Keratinocyte (primary cell): Measurements from ENCODE around the gene IL6R. TPM values are rescaled to one million over a fixed set of nuclear protein-coding genes. Genes with fewer than 3 reads are reported as not detected.

Experiments used
- DNase-seq: peaks from one replicate; pipeline ENCODE4 v3.0.0-alpha.2; 2011; ENCODE audit warnings: low read depth, missing footprints, low spot score
- FAIRE-seq: peaks from 2 replicates; lab custom pipeline; 2011; peaks lifted over from hg19 to GRCh38; lab: Jason Lieb, UNC
- H2AFZ ChIP-seq: 2 replicates; pipeline ENCODE4 v1.6.0; 2012; ENCODE audit warnings: low read length, control low read depth, inconsistent platforms; ENCODE audit not compliant: control insufficient read depth
- H3K27ac ChIP-seq: 2 replicates; pipeline ENCODE4 v1.5.1; 2011; ENCODE audit warnings: low read length; ENCODE audit not compliant: control insufficient read depth, insufficient read depth
- H3K27me3 ChIP-seq: 3 replicates; pipeline ENCODE4 v1.6.0; 2011; ENCODE audit warnings: low read length; ENCODE audit not compliant: control insufficient read depth, insufficient read depth; ENCODE audit errors: extremely low read depth
- H3K36me3 ChIP-seq, 2 experiments: 2 replicates in 1 of 2; 3 replicates in 1 of 2; pipeline ENCODE4 v1.5.1; 2011; ENCODE audit warnings: low read length in 2 of 2, mild to moderate bottlenecking in 1 of 2; ENCODE audit not compliant: control insufficient read depth in 2 of 2, insufficient read depth in 2 of 2; ENCODE audit errors: extremely low read depth in 1 of 2
- H3K4me1 ChIP-seq: 3 replicates; pipeline ENCODE4 v1.5.1; 2011; ENCODE audit warnings: low read length; ENCODE audit not compliant: control insufficient read depth, insufficient read depth; ENCODE audit errors: extremely low read depth
- H3K4me2 ChIP-seq: 3 replicates; pipeline ENCODE4 v1.6.0; 2011; ENCODE audit warnings: low read depth, low read length; ENCODE audit not compliant: control insufficient read depth, insufficient read depth; ENCODE audit errors: extremely low read depth
- H3K4me3 ChIP-seq, 3 experiments: fragments of 200-600 bp in 1 of 3; sonication (generic) in 1 of 3; 2 replicates in 2 of 3; 3 replicates in 1 of 3; pipeline ENCODE4 v1.5.1; 2011 to 2016; ENCODE audit warnings: low read length in 3 of 3, mild to moderate bottlenecking in 3 of 3, control low read depth in 2 of 3, inconsistent platforms in 1 of 3, low read depth in 1 of 3, mixed read lengths in 1 of 3, mixed run types in 1 of 3, moderate library complexity in 1 of 3; ENCODE audit not compliant: control insufficient read depth in 2 of 3, insufficient read depth in 2 of 3; ENCODE audit errors: extremely low read depth in 1 of 3
- H3K79me2 ChIP-seq: 2 replicates; pipeline ENCODE4 v1.6.0; 2012; ENCODE audit warnings: low read length; ENCODE audit not compliant: control insufficient read depth, insufficient read depth
- H3K9ac ChIP-seq: 3 replicates; pipeline ENCODE4 v1.6.0; 2011; ENCODE audit warnings: low read length; ENCODE audit not compliant: control insufficient read depth, insufficient read depth; ENCODE audit errors: extremely low read depth
- H3K9me1 ChIP-seq: 3 replicates; pipeline ENCODE4 v1.6.0; 2011; ENCODE audit warnings: low read length; ENCODE audit not compliant: control insufficient read depth, insufficient read depth; ENCODE audit errors: extremely low read depth
- H3K9me3 ChIP-seq: 2 replicates; pipeline ENCODE4 v1.5.1; 2012; ENCODE audit warnings: low read depth, low read length; ENCODE audit not compliant: control insufficient read depth
- H4K20me1 ChIP-seq: 3 replicates; pipeline ENCODE4 v1.6.0; 2011; ENCODE audit warnings: low read length; ENCODE audit not compliant: control insufficient read depth, insufficient read depth; ENCODE audit errors: extremely low read depth
- CTCF ChIP-seq, 3 experiments: IDR thresholded peaks in 1 of 3; conservative IDR thresholded peaks in 1 of 3; optimal IDR thresholded peaks in 1 of 3; 2 replicates in 2 of 3; 3 replicates in 1 of 3; pipeline versions ENCODE3 to v1.5.1; 2011; ENCODE audit warnings: low read length in 3 of 3, mild to moderate bottlenecking in 3 of 3, moderate library complexity in 2 of 3, control low read depth in 1 of 3, inconsistent platforms in 1 of 3; ENCODE audit not compliant: insufficient read depth in 2 of 3; ENCODE audit errors: extremely low read depth in 1 of 3
- EZH2 ChIP-seq: IDR thresholded peaks from one replicate; pipeline ENCODE4 v1.6.1; 2012; ENCODE audit warnings: inconsistent platforms, mild to moderate bottlenecking, low read length, moderate library complexity
- dilution Hi-C: fragments of 300-500 bp; cut with MboI; formaldehyde crosslinking; loops from one replicate; pipeline ENCODE4 v1.7.0; 2020; ENCODE audit warnings: low sequenced_read_pairs; ENCODE audit not compliant: extremely low pct_ligation_motif_present
- polyA plus RNA-seq, 5 experiments: library from polyadenylated mRNA; depleted of rRNA in 3 of 5; stranded (reverse) in 3 of 5; stranded (forward) in 1 of 5; unstranded in 1 of 5; fragments of >200 nt; gene quantifications; 1 replicate in 1 of 5; 2 replicates in 3 of 5; 3 replicates in 1 of 5; pipeline versions ENCODE4 v1.2.1 to v1.2.3, GENCODE V29; 2011 to 2012; ENCODE audit warnings: missing spikeins in 2 of 5, low read depth in 1 of 5, low replicate concordance in 1 of 5

Gene IL6R
- polyA plus RNA-seq, 1 donor (not counting 4 experiments of a cell fraction or from before 2014, with no cell fraction given) = 12.6 TPM

- FAIRE-seq = no peak
- H3K79me2 ChIP-seq = no peaks in the 10 kb centered on the region
- H3K9me1 ChIP-seq = no peaks in the 10 kb centered on the region
- H3K36me3 ChIP-seq = no peaks in the 10 kb centered on the region
- no peak overlapping the region for H3K9ac ChIP-seq
- dilution Hi-C loops = no loop called here
- no peak overlapping the region for H2AFZ ChIP-seq
- H3K27ac ChIP-seq = no peak overlapping the region
- no peak overlapping the region for H3K4me3 ChIP-seq
- H3K27me3 ChIP-seq = peaks cover 40% of the 10 kb centered on the region
- TF ChIP-seq EZH2 = peak; percentile 98
- TF ChIP-seq CTCF (optimal IDR thresholded peaks at IDR 0.05 in 1 of 3, IDR thresholded peaks at IDR 0.05 in 1 of 3, conservative IDR thresholded peaks at IDR 0.05 in 1 of 3; ENCODE audit: extremely low read depth in 1 of 3, insufficient read depth in 2 of 3, low read length in 3 of 3) = no peak
- peaks cover 4% of the 10 kb centered on the region for H3K4me1 ChIP-seq
- no peak for DNase-seq
- H4K20me1 ChIP-seq = no peaks in the 10 kb centered on the region
- H3K4me2 ChIP-seq = peak overlapping the region; percentile 39
- peaks cover 7% of the 10 kb centered on the region for H3K9me3 ChIP-seq
These were observed 96.4 kb downstream of the IL6R start for GRCh38 chr1:154501423-154502065.

GRCh38 chr1:154502066-154502743 lies 97.1 kb downstream of the IL6R start, which contains the start of the genes SHE and TDRD10:
TSS of gene SHE (minus strand) at chr1:154502412. CDS start at chr1:154502026, 386 bp downstream.
TSS of gene TDRD10 (plus strand) at chr1:154502219. CDS start at chr1:154506904, 4,685 bp downstream.
- Histone ChIP-seq H3K27ac (no peak within 1 kb of the TSS), H2AFZ (no peak within 1 kb of the TSS), H3K4me3 (no peak within 1 kb of the TSS), H3K4me2 (peak within 1 kb of the TSS; percentile 39), H3K4me1 (no peaks in the 10 kb centered on the region), H3K9me1 (no peaks in the 10 kb centered on the region), H4K20me1 (no peaks in the 10 kb centered on the region), H3K79me2 (no peaks in the 10 kb centered on the region), H3K27me3 (peaks cover 40% of the 10 kb centered on the region), H3K9ac (no peak within 1 kb of the TSS), H3K36me3 (no peaks in the 10 kb centered on the region), H3K9me3 (peaks cover 7% of the 10 kb centered on the region)
- FAIRE-seq (no peak), DNase-seq (no peak)
- TF ChIP-seq CTCF (optimal IDR thresholded peaks at IDR 0.05 in 1 of 3, IDR thresholded peaks at IDR 0.05 in 1 of 3, conservative IDR thresholded peaks at IDR 0.05 in 1 of 3; ENCODE audit: extremely low read depth in 1 of 3, insufficient read depth in 2 of 3, low read length in 3 of 3) = no peak
- peak; percentile 85 for TF ChIP-seq EZH2
- dilution Hi-C loops = no loop called here
